ENCODE data around the gene PFKFB3.
"Not testable (repeated sequence)": the region's sequence is repeated elsewhere in the genome, so short reads cannot be mapped to it uniquely, and the experiment has no call there.

The PFKFB3 gene

DNA sequence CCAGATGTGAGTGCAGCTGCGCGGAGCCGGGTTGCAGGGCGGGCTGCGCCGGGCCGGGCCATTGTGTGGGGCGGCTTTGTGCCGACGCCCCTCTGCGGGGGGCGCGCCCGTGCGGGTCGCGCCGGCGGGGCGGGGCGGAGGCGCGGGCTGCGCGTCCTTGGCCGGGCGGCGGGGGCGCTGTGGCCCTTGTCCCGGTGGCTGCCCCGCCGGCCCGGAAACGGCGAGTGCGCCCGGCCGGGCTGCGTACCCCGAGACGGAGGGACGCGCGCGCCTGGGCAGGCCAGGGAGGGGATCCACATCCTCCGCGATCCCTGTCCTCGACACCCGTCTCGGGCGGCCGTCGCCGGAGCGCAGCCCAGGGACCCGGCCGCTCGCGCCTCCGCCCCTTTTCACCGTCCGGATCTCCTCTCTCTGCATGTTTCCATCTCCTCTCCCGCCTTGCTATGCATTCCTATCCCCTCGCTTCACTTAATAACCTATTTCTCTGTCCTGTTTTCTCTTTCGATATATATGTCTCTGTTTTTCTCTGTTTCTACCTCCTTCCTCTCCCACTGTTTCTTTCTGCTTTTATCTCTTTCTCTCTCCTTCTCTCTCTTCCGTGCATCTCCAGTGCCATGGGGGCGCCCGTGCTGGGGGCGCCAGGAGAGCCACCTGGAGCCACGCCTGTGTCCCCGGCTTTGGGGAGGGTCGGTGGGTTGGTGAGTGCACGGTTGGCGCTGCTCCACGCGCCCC lies 765 bp downstream of the PFKFB3 start:
- DNase-seq = peak; percentile 50

DNA sequence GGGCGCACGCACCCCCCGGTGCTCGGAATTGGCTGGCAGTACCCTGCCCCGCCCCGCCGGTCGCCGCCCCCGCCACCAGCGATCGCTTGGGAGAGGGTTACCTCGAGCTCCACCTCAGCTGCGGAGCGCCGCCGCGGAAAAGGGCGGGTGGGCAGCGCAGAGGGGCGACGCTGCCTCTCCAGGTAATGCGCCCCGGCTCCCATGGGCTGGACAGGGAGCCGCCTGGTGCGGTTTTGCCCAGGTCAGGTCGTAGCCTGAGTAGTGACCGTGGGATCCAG lies 1.3 kb downstream of the PFKFB3 start:
- DNase-seq = peak; percentile 31 to 47

DNA sequence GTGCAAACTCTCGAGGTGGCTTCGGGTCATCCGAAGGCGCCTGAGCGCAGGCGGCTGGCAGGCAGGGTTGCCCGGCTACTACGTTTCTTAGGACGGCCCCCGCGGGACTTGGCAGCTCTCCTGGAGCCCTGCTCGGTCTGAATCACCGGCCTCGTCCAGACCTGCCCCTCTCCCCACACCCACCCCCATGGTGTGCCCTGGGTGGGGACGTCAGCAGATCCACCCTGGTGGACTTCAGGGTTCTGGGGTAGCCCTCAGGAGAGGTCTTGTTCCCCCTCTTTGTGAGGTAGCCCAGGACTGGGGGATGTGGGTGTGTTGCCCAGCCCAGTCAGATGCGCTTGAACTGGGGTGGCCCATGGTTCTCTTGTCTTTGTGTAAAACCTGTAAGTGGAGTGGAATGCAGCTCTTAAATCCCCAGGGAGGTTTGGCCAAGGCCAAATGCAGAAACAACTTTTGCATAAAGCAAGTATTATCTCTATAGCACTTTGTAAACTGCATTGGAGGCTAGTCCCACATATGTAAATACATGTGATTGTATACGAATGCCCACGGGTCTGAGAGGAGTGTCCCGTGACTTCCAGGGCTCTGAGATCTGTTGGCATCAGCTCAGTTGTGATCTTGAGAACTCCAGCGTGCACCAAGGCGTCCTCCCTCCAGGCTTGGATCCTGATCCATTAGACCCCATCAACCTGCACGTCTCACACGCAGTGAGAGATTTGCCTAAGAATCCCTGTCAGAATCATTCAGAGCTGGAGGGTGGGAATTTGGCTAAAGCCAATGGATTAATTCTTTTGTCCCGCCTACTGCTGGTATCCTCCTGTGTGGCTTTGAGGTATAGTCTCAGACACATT lies 1.8 kb downstream of the PFKFB3 start:
- DNase-seq = no peak

DNA sequence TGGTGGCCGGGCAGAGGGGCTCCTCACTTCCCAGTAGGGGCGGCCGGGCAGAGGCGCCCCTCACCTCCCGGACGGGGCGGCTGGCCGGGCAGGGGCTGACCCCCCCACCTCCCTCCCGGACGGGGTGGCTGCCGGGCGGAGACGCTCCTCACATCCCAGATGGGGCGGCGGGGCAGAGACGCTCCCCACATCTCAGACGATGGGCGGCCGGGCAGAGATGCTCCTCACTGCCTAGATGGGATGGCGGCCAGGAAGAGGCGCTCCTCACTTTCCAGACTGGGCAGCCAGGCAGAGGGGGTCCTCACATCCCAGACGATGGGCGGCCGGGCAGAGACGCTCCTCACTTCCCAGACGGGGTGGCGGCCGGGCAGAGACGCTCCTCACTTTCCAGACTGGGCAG lies 3.8 kb downstream of the PFKFB3 start:
- DNase-seq = not testable (repeated sequence)

DNA sequence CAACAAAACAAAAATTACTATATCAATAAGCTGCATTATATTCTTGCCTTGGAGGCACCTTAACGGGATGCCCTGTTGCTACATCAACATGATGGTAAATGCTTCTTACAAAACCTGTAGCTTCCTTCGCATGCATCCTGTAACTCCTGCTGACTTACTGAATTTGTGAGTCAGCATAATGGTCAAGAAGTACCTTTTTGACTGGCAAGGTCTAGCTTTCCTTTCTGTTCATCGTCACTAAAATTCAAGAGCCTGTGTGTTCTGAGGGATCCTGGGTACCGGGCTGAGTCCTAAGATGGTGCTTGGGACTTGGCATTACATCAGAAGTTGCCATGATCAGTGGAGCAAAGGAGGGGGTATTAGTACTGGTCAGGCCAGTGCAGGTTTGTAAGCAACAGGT lies 4.9 kb downstream of the PFKFB3 start:
- no peak for DNase-seq

DNA sequence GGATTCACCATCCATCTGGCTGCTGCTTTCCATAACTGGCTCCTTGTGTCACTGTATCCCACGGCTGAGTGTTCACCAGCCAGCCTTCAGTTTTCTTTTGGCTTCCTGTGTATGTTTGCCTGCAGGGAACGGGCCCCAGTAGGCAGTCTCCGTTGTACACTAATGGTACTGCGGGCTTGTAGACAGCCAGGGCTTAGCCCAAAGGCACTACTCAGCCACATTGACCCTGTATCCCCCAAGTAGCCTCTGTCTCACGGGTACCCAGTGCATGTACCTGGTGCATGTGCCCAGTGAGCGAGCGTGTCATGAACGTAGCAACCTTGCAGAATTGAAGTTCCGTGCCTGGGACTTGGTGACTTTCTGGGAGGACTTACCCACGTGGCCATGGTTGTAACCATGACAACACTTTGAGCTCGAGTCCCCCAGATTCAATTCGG lies 6.1 kb downstream of the PFKFB3 start:
- DNase-seq = no peak

DNA sequence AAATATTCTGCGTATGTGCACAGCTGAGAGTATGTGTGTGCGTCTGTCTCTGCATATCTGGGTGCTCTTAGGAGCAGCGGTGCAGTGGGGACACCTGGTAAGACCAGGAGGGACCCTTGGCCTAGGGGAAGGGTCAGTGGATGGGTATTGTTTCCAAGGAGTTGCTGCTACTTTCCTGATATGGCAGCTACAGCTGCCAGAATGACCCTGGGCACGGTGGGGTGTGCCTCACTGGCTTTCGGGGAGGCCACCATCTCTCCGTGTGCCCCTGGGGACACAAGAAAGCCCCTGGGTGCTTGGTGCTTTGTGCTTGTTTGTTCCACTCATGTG lies 8.6 kb downstream of the PFKFB3 start:
- no peak for DNase-seq

DNA sequence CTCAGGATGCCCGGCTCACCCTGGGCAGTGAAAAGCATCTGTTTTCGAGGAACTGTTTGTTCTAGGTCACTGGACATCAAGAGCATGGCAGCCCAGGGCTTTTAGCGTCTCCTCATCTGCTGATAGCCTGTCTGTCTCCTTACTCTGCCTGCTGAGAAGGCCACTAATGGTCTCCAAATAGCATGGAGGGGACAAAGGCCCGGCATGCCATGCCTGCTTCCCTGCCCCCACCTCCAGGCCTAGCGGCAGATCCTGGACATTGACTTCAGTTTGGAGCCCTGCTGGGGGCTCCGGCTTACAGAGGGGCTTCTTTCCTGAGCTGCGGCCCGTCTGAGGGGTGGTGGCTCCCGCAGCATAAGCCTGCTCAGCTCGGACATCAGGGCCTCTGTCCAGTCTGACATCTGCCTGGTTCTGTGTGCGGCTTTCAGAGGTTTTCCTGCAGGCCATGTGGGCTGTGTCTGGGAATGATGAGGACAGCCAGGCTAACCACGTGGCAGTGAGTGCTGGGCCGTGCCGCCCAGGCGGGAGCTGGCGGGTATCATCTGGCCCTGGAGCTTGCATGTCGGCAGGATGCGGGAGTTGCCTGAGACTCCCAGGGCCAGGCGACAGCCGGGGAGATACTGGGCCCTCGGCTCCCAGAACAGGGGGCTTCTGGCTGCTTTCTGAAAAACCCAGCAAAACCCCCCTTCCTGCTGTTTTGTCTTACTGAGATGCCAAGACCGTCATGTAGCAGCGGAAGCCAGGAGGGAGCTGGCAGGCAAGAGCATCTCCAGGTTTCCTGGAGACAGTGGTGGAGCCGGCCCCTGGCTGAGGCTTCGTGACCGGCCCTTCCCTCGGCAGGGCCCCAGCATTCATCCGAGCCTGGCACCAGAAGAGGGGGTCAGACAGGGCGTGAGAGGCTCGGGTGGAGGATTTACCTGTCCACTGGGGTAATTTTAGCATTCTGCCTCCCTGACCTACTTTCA lies 9.2 kb downstream of the PFKFB3 start:
- DNase-seq = no peak

DNA sequence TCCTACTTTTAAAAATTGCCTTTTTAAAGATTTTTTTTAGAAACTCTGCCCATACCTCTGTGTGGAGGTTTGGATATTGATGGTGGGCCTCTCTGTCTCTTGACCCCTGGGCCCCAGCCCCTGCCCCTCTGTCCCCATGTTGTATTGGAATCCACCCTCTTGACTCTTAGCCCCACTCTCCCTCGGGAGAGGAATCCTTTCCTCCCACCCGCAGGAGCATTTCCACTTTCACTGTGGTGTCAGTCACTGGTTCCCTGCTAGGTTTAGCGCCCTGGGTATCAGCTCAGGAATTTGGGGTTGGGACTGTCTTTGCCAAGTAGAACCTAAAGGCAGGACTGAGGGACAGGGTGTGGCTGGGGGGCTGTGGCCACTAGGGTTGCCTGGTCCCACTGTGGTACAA lies 10.1 kb downstream of the PFKFB3 start:
- no peak for DNase-seq

DNA sequence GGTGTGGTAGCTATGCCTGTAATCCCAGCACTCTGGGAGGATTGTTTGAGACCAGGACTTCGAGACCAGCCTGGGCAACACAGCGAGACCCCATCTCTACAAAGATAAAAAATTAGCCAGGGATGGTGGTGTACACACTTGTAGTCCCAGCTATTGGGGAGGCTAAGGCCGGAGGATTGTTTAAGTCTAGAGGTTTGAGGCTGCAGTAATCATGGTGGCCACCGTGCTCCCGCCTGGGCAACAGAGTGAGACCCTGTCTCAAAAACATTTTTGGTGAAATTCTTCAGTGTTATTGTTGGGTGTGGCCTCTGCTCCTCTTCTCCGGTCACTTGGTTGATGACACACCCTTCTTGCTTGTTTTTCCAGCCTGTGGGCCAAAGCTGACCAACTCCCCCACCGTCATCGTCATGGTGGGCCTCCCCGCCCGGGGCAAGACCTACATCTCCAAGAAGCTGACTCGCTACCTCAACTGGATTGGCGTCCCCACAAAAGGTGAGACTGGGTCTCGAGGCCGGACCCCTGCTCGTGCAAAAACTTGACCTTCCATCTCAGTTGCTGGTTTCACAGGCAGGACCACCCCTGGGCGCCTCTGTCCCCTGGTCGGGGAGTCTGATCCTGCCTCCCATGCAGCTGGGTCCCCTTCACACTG lies 10.6 kb downstream of the PFKFB3 start:
- DNase-seq = no peak

DNA sequence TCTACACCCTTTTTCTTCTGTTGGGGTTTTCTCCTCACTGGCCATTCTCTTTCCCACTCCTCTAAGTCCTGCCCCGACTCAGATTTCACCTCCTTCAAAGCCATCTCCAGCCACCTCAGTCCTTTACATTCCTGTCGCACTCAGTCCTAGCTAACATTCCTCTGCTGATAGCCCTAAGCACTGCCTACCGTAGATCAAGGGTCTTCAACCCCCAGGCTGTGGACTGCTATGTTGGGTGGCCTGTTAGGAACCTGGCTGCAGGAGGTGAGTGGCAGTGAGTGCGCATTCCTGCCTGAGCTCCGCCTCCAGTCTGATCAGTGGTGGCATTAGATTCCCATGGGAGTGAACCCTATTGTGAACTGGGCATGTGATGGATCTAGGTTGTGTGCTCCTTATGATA lies 11.2 kb downstream of the PFKFB3 start:
- no peak for DNase-seq

DNA sequence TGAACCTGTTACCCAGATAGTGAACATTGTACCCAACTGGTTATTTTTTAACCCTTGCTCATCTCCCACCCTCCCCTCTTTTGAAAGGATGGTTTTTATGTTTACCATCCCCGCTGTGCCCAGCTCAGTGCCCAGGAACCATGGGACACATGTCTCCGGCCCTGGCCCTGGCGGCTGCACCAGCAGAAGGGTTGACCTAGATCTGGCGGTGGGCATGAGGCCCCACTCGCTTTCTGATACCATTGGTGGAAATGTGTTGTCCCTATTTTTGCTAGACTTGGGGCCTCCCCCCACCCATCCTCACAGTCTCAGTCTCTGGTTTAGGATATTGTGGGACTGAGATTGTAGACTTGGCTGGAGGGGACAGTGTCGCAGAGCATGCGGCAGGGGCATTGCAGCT lies 11.9 kb downstream of the PFKFB3 start:
- no peak for DNase-seq

DNA sequence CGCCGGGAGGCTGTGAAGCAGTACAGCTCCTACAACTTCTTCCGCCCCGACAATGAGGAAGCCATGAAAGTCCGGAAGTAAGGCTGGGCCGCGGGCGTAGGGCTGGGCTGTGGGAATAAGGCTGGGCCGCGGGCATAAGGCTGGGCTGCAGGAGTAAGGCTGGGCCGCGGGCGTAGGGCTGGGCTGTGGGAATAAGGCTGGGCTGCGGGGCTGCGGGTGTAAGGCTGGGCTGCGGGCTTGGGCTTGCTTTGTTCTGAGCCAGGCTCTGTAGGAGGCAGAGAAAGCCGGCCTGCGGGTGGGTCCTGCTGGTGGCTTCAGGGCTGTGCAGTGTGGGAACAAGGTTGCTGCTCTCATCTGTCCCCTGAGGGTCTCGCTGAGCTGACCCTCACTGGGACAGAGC lies 12.5 kb downstream of the PFKFB3 start:
- no peak for DNase-seq

DNA sequence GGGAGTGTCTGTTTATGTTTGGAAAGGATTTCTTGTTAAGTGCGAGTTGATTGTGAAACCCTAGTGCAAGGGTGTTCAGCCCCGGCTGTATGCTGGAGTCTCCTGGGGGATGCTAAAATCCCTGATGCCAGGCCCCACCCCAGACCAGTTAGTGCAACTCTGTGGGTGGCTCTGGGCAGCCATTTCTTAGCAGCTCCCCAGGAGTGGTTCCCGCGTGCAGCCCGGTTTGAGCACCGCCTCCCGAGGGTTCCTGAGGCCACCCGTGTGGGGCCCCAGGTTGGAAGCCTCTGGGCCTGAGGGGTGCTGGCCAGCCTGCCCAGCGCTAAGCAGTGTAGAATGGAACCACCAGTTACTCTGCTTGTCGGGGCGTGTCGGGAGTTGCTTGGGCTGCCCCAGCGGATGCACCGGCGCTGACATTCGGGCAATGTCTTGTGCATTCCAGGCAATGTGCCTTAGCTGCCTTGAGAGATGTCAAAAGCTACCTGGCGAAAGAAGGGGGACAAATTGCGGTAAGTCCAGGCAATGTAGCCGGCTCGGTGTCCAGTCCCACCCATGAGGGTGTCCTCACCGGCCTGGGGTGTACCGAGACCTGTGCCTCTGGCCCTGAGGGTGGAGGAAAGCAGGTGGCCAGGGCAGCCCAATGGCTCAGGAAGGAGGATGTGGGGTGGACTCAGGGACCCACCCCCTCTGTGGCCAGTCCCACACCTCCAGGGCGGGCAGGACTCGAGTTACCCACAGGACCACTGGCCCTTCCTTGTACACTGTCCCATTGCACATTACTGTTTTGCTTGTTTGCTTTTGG lies 13.2 kb downstream of the PFKFB3 start:
- no peak for DNase-seq

DNA sequence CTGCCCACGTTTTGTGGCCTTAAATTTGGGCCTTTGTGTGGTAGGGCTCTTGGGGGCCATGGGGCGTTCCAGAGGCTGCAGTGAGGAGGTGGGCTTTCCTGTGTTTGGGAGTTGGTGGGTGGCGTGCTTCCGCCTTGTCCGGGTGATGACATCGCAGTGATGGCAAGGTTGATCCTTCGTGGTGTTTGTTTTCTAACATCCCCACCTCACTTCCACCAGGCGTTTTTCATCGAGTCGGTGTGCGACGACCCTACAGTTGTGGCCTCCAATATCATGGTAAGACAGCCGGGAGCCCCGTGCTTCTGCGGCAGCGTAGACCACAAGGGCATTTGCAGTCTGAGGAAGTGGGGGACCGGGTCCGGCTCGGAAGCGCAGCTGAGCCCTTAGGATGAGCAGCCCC lies 14.2 kb downstream of the PFKFB3 start:
- no peak for DNase-seq

DNA sequence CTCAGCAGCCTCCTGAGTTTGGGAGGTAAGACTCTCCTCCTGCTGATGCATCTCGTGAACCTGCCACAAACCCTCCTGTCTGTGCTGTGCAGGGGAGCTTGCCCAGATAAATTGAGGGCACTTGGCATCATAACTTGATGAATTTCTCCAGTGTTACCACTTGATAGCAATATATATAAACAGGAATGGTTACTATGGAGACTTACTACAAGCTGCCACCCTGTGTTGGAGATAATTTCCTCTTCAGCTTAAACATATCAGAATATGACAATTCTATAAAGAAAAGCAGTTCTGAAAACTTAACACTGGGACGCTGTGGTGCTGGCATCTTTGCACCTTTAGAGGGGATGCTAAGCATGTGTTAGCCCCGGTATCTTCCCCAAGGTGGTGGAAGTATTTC lies 14.9 kb downstream of the PFKFB3 start:
- DNase-seq = no peak

DNA sequence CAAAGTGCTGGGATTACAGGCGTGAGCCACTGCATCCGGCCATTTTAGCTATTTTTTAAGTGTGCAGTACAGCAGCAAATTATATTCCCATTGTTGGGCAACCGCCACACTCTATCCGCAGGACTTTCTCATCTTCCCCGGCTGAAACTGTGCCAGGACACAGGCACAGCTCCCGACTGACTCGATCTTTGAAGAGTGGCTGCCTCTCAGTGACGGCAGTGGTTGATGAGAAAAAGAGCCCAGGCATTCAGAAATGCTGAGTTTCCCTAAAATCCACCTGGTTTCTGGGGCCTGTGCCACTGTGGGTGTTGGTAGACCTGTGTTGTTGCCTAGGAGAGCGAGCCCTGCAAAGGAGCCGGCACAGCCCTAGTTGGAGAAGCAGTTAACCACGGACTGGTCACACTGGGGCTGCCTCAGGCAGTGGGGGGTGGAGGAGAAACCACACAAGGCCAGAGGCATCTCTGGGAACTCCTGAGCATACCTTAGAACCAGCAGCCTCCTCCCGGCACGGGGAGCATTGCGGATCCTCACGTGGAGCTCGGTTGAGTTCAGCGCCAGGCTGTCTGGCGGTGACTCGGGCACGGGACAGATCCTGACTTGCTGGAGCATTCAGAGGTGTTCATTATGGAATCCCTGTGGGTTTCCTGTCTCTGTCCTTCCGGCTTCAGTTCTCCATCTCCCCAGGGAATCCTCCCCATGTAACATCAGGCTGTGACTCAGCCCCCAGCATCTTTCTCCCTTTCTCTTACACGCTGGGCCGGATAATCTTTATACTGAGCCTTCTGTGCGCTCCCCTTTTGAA lies 16.2 kb downstream of the PFKFB3 start:
- no peak for DNase-seq

DNA sequence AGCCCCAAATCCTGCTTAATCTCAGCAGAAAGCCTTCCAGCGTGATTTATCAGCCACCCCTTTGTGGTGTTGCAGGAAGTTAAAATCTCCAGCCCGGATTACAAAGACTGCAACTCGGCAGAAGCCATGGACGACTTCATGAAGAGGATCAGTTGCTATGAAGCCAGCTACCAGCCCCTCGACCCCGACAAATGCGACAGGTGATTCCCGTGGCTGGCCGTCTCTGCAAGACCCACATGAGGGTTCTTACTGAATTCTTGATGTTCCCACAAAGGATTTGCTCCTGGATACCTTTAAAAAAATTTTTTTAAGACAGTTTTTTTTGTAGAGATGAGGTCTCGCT lies 16.7 kb downstream of the PFKFB3 start:
- DNase-seq = no peak

DNA sequence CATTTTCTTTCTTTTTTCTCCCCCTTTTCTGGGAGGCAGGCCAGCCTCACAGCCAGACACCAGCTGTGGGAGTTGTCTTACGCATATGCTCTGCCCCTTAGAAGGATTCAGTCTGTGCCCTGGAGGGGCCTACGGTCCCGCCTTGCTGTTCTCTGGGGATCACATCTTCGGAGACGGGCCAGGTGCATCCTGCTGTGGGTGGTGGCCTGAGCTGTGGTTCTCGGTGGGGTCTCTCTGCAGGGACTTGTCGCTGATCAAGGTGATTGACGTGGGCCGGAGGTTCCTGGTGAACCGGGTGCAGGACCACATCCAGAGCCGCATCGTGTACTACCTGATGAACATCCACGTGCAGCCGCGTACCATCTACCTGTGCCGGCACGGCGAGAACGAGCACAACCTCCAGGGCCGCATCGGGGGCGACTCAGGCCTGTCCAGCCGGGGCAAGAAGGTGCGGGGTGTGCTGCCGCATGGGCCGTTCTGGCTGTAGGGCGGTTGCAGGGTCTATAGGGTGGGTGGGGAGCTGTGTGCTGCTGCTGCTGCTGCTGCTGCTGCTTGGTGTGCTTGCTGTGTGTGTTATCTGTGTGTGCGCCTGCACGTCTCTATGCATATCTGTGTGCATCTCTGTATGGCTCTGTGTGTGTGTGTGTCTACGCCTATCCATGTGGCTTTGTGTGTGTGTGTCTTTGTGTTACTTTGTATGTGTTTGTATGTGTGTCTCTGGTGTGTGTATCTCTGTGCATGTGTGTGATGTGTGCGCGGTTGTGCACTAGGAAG lies 17.9 kb downstream of the PFKFB3 start:
- no peak for DNase-seq

DNA sequence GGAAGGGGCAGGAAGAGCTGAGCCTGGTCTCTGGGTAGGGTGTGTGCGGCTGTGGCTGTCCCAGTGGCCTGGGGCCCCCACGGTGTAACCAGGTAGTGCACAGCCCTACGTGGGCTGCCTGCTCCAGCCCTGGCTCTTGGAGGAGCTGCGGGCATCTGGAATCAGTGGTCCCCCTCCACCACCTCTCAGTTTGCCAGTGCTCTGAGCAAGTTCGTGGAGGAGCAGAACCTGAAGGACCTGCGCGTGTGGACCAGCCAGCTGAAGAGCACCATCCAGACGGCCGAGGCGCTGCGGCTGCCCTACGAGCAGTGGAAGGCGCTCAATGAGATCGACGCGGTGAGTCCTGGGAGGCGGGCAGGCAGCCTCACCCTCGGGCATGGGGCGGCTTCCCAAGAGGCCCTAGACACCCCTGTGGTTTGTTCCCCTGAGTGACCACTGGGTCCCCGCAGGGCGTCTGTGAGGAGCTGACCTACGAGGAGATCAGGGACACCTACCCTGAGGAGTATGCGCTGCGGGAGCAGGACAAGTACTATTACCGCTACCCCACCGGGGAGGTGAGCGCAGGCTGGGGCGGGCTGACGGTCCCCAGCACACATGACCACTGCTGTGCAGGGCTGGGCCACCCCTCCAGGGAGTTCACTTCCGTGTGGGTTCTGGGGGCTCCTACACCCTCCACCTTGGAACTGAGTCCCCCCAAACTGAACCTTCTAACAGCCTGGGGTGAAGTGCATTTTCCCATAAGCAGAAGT lies 18.6 kb downstream of the PFKFB3 start:
- DNase-seq = no peak

Measured in CD4-positive, alpha-beta T cell treated with Interleukin-1 beta for 1 hour (primary cell).